ENCODE data around the gene TSPAN12. TPM values are rescaled to one million over a fixed set of nuclear protein-coding genes. Genes with fewer than 3 reads are reported as not detected.
A peak's percentile ranks its signal among the peaks of the same experiment; 100 is the strongest.

The TSPAN12 gene
- total RNA-seq, 3 donors from 2014 or later, result 23.1 to 43.4 (median 35.6) TPM

GRCh38 chr7:120806669-120807068 is 51.3 kb downstream of the TSPAN12 start:
- H3K9me3 ChIP-seq, result no peaks in the 10 kb centered on the region
- no peak overlapping the region for H3K4me3 ChIP-seq
- DNase-seq (no peak), ATAC-seq (no peak)
- H3K36me3 ChIP-seq (ENCODE audit: low read depth), result no peaks in the 10 kb centered on the region
- intact Hi-C loops (cut with DNase I, micrococcal nuclease), result loop anchor here (5.0 to 10.0 kb wide), 3 partner anchors 131 to 278 kb away; no protein-coding TSS in a partner anchor
- no peak for TF ChIP-seq CTCF (IDR thresholded peaks at IDR 0.05)
- no peaks in the 10 kb centered on the region for H3K4me1 ChIP-seq (ENCODE audit: low read depth)

GRCh38 chr7:120805636-120806388 is 52.1 kb downstream of the TSPAN12 start:
- Histone ChIP-seq H3K36me3 (ENCODE audit: low read depth) (no peaks in the 10 kb centered on the region), H3K9me3 (no peaks in the 10 kb centered on the region), H3K4me1 (ENCODE audit: low read depth) (no peaks in the 10 kb centered on the region), H3K4me3 (no peak overlapping the region)
- intact Hi-C loops (cut with DNase I, micrococcal nuclease), result loop anchor here (5.0 to 10.0 kb wide), 3 partner anchors 131 to 279 kb away; no protein-coding TSS in a partner anchor
- DNase-seq, result peak in 1 of 3 donors; percentile 78
- peak; percentile 67 for TF ChIP-seq CTCF (IDR thresholded peaks at IDR 0.05)
- peak; percentile 69 for ATAC-seq

- no peaks in the 10 kb centered on the region for H3K9me3 ChIP-seq
Observed at GRCh38 chr7:120802751-120803150, 55.2 kb downstream of the TSPAN12 start.

GRCh38 chr7:120799813-120800475 is 58.0 kb downstream of the TSPAN12 start:
- TF ChIP-seq CTCF (IDR thresholded peaks at IDR 0.05), result no peak
- intact Hi-C loops (cut with DNase I, micrococcal nuclease), result loop anchor here in 1 of 2 donors (10.0 kb wide), 1 partner anchor 285 kb away; no protein-coding TSS in a partner anchor
- Histone ChIP-seq H3K4me3 (no peak overlapping the region), H3K9me3 (no peaks in the 10 kb centered on the region), H3K36me3 (ENCODE audit: low read depth) (no peaks in the 10 kb centered on the region), H3K4me1 (ENCODE audit: low read depth) (no peaks in the 10 kb centered on the region)
- DNase-seq (no peak), ATAC-seq (no peak)

More at GRCh38 chr7:120802751-120803150, 55.2 kb downstream of the TSPAN12 start:
- ATAC-seq (no peak), DNase-seq (no peak)
- no peaks in the 10 kb centered on the region for H3K36me3 ChIP-seq (ENCODE audit: low read depth)
- H3K4me3 ChIP-seq, result no peak overlapping the region
- no peaks in the 10 kb centered on the region for H3K4me1 ChIP-seq (ENCODE audit: low read depth)
- TF ChIP-seq CTCF (IDR thresholded peaks at IDR 0.05), result no peak
- intact Hi-C loops (cut with DNase I, micrococcal nuclease), result loop anchor here in 1 of 2 donors (10.0 kb wide), 1 partner anchor 282 kb away; no protein-coding TSS in a partner anchor

- no peaks in the 10 kb centered on the region for H3K4me1 ChIP-seq (ENCODE audit: low read depth)
- ATAC-seq, result no peak
- H3K36me3 ChIP-seq (ENCODE audit: low read depth), result no peaks in the 10 kb centered on the region
- no peak for TF ChIP-seq CTCF (IDR thresholded peaks at IDR 0.05)
- no peaks in the 10 kb centered on the region for H3K9me3 ChIP-seq
- no peak overlapping the region for H3K4me3 ChIP-seq
- no peak for DNase-seq
- intact Hi-C loops (cut with DNase I, micrococcal nuclease), result no loop called here
Observed at GRCh38 chr7:120799147-120799546, 58.8 kb downstream of the TSPAN12 start.

All from mucosa of descending colon (tissue), 3 donors.